HepG2 (cell line): ENCODE data around the gene PLK5. TPM values are rescaled to one million over a fixed set of nuclear protein-coding genes. Genes with fewer than 3 reads are reported as not detected.
"Not testable (repeated sequence)": the region's sequence is repeated elsewhere in the genome, so short reads cannot be mapped to it uniquely, and the experiment has no call there.

Experiments used
- ATAC-seq: fragments of 200-7000 bp; cut with Tn5 transposase; 3 replicates; pipeline ENCODE4 v1.9.1; 2020; ENCODE audit warnings: mild to moderate bottlenecking, moderate library complexity
- BruUV-seq: library from RNA; stranded (reverse); fragments of 400-500 nt; replicated peaks from 2 replicates; lab custom pipeline; 2021; lab: Mats Ljungman, UMichigan
- CTCF ChIA-PET: fragments of 300-600 bp; formaldehyde crosslinking; extraction: SDS; loops from one replicate; lab custom pipeline; 2021; ENCODE audit warnings: low total read pairs, inconsistent platforms, low intra/inter-chr PET ratio; lab: Yijun Ruan, JAX
- POLR2A ChIA-PET: fragments of 350-600 bp; sonication (Branson Sonifier 250); formaldehyde crosslinking; loops from one replicate; lab custom pipeline; 2020; ENCODE audit warnings: antibody characterized with exemption, inconsistent platforms; lab: Yijun Ruan, JAX
- DNase-seq: peaks from one replicate; pipeline ENCODE4 v3.0.0-alpha.2; 2015; ENCODE audit warnings: low spot score
- FAIRE-seq: peaks from 3 replicates; lab custom pipeline; 2011; peaks lifted over from hg19 to GRCh38; lab: Jason Lieb, UNC
- H2AFZ ChIP-seq: one replicate; pipeline ENCODE4 v1.6.1; 2011; ENCODE audit warnings: low read length, inconsistent platforms
- H3K27ac ChIP-seq: fragments of 300-600 bp; 3 replicates; pipeline ENCODE4 v1.8.0; 2011; ENCODE audit warnings: mixed run types, mild to moderate bottlenecking, mixed read lengths, low read length, inconsistent platforms; ENCODE audit not compliant: insufficient read depth; ENCODE audit errors: extremely low read length
- H3K27me3 ChIP-seq, 2 experiments: fragments of 200-600 bp in 1 of 2; 2 replicates in 1 of 2; 3 replicates in 1 of 2; pipeline versions ENCODE4 v1.6.0 to v1.8.0; 2011; ENCODE audit warnings: low read length in 2 of 2, mild to moderate bottlenecking in 2 of 2, moderate library complexity in 2 of 2, inconsistent platforms in 1 of 2; ENCODE audit not compliant: insufficient read depth in 2 of 2, control insufficient read depth in 1 of 2
- H3K36me3 ChIP-seq, 2 experiments: fragments of 200-600 bp in 1 of 2; replicated peaks in 1 of 2; 2 replicates in 1 of 2; 3 replicates in 1 of 2; pipeline versions ENCODE4 v1.5.1 to v1.8.0; 2011; ENCODE audit warnings: low read length in 2 of 2, inconsistent platforms in 1 of 2; ENCODE audit not compliant: insufficient read depth in 2 of 2, control insufficient read depth in 1 of 2
- H3K4me1 ChIP-seq: 2 replicates; pipeline ENCODE4 v1.5.1; 2012; ENCODE audit warnings: low read length, inconsistent platforms; ENCODE audit not compliant: insufficient read depth
- H3K4me2 ChIP-seq: 2 replicates; pipeline ENCODE4 v1.6.0; 2011; ENCODE audit warnings: low read depth, low read length, inconsistent platforms
- H3K4me3 ChIP-seq, 3 experiments: fragments of 200-600 bp in 1 of 3; sonication (generic), shearing (Covaris generic) in 1 of 3; replicated peaks in 1 of 3; 2 replicates each; pipeline ENCODE4 v1.5.1; 2011 to 2016; ENCODE audit warnings: low read length in 3 of 3, inconsistent platforms in 2 of 3, low read depth in 2 of 3, mild to moderate bottlenecking in 2 of 3, control low read depth in 1 of 3, mixed read lengths in 1 of 3; ENCODE audit not compliant: insufficient read depth in 1 of 3
- H3K79me2 ChIP-seq: one replicate; pipeline ENCODE4 v1.6.1; 2011; ENCODE audit warnings: low read length, inconsistent platforms; ENCODE audit not compliant: insufficient read depth
- H3K9ac ChIP-seq: 2 replicates; pipeline ENCODE4 v1.6.0; 2011; ENCODE audit warnings: mild to moderate bottlenecking, low read depth, low read length, inconsistent platforms; ENCODE audit not compliant: insufficient read depth
- H3K9me3 ChIP-seq: 2 replicates; pipeline ENCODE4 v1.5.1; 2012; ENCODE audit warnings: mild to moderate bottlenecking, low read length
- H4K20me1 ChIP-seq: 2 replicates; pipeline ENCODE4 v1.6.0; 2011; ENCODE audit warnings: inconsistent platforms, mild to moderate bottlenecking, low read length, moderate library complexity; ENCODE audit not compliant: insufficient read depth
- GZF1 ChIP-seq: sonication (generic); formaldehyde crosslinking; IDR thresholded peaks from 2 replicates; pipeline ENCODE4 v1.5.1; 2020; ENCODE audit warnings: mild to moderate bottlenecking, missing genetic modification reagents
- ZMYM3 ChIP-seq: sonication (generic); formaldehyde crosslinking; IDR thresholded peaks from 2 replicates; pipeline ENCODE4 v1.5.1; 2020; ENCODE audit warnings: mild to moderate bottlenecking, missing genetic modification reagents
- ZNF121 ChIP-seq: sonication (generic); formaldehyde crosslinking; IDR thresholded peaks from 2 replicates; pipeline ENCODE4 v1.5.0; 2020; ENCODE audit warnings: mild to moderate bottlenecking, missing genetic modification reagents
- ZNF431 ChIP-seq: sonication (generic); formaldehyde crosslinking; IDR thresholded peaks from 2 replicates; pipeline ENCODE4 v1.9.0; 2022; ENCODE audit warnings: missing genetic modification reagents, low read depth, mild to moderate bottlenecking, borderline replicate concordance
- WGBS: methylation state at CpG from one replicate; pipeline ENCODE4 v1.1.6; 2017; ENCODE audit warnings: low lambda C conversion rate; 5-methylcytosine and 5-hydroxymethylcytosine counted together
- in situ Hi-C: cut with HindIII; loops from 2 replicates; pipeline ENCODE4 v1.10.0; 2017; ENCODE audit warnings: low pct_unique_long_range_greater_than_20kb; ENCODE audit not compliant: extremely low pct_ligation_motif_present
- intact Hi-C: fragments of 100-400 bp; cut with micrococcal nuclease; formaldehyde crosslinking; loops from one replicate; pipeline ENCODE4 v1.10.0; 2022; ENCODE audit not compliant: unreplicated experiment
- polyA plus RNA-seq, 8 experiments: library from polyadenylated mRNA; depleted of rRNA in 3 of 8; stranded (reverse) in 7 of 8; unstranded in 1 of 8; fragments of >200 nt; fragmentation: Illumina TruSeq in 4 of 8; extraction: Trizol in 4 of 8; gene quantifications; 2 replicates each; pipeline versions ENCODE4 v1.2.1 to v1.2.3, GENCODE V29; 2011 to 2016; ENCODE audit warnings: low read depth in 4 of 8, missing spikeins in 1 of 8, mixed read lengths in 1 of 8; ENCODE audit not compliant: insufficient read depth in 1 of 8
- total RNA-seq, 5 experiments: library from RNA; depleted of rRNA; stranded (reverse); fragments of >200 nt; fragmentation: Illumina TruSeq; extraction: Trizol; gene quantifications; 2 replicates each; pipeline ENCODE4 v1.2.3, GENCODE V29; 2016; ENCODE audit warnings: low read depth in 1 of 5
- TF ChIP-seq, protein P1 (sequence below): sonication (generic); formaldehyde crosslinking; IDR thresholded peaks from 2 replicates; pipeline ENCODE4 v1.5.0; 2020; ENCODE audit warnings: mild to moderate bottlenecking, missing genetic modification reagents

PLK5 gene
- total and polyA plus RNA-seq, 2 of the 13 experiments (the other 11 are each of a cell fraction or from before 2014, with no cell fraction given): not detected

DNA sequence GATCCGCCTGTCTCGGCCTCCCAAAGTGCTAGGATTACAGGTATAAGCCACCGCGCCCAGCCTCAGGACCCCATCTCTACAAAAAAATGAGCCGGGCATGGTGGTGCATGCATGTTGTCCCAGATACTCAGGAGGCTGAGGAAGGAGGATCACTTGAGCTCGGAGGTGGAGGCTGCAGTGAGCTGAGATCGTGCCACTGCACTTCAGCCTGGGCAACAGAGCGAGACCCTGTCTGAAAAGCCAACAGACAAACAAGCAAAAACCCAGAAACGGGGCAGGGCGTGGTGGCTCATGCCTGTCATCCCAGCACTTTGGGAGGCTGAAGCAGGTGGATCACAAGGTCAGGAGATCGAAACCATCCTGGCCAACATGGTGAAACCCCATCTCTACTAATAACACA, 7.0 kb downstream of the PLK5 start:
- H3K9me3 ChIP-seq, H3K27ac ChIP-seq, in situ Hi-C loops, H3K79me2 ChIP-seq, FAIRE-seq, intact Hi-C loops, ATAC-seq, BruUV-seq, H3K4me2 ChIP-seq, H2AFZ ChIP-seq, H3K4me1 ChIP-seq, CTCF ChIA-PET, H4K20me1 ChIP-seq, POLR2A ChIA-PET, H3K36me3 ChIP-seq, DNase-seq, H3K4me3 ChIP-seq, H3K9ac ChIP-seq: not testable (repeated sequence)
- 41% methylated on average over 11 of the region's 11 CpGs for WGBS
- peaks cover 9 to 28% of the 10 kb centered on the region in 2 experiments for H3K27me3 ChIP-seq
- TF ChIP-seq ZNF121 (CRISPR knock-in tag) (0 out of 2 replicates have a peak, but pooled peaks have one; percentile 15), ZMYM3 (CRISPR knock-in tag) (0 out of 2 replicates have a peak, but pooled peaks have one; percentile 10)
- TF ChIP-seq, protein P1, sequence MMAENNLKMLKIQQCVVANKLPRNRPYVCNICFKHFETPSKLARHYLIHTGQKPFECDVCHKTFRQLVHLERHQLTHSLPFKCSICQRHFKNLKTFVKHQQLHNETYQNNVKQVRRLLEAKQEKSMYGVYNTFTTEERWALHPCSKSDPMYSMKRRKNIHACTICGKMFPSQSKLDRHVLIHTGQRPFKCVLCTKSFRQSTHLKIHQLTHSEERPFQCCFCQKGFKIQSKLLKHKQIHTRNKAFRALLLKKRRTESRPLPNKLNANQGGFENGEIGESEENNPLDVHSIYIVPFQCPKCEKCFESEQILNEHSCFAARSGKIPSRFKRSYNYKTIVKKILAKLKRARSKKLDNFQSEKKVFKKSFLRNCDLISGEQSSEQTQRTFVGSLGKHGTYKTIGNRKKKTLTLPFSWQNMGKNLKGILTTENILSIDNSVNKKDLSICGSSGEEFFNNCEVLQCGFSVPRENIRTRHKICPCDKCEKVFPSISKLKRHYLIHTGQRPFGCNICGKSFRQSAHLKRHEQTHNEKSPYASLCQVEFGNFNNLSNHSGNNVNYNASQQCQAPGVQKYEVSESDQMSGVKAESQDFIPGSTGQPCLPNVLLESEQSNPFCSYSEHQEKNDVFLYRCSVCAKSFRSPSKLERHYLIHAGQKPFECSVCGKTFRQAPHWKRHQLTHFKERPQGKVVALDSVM: peak; percentile 68

DNA sequence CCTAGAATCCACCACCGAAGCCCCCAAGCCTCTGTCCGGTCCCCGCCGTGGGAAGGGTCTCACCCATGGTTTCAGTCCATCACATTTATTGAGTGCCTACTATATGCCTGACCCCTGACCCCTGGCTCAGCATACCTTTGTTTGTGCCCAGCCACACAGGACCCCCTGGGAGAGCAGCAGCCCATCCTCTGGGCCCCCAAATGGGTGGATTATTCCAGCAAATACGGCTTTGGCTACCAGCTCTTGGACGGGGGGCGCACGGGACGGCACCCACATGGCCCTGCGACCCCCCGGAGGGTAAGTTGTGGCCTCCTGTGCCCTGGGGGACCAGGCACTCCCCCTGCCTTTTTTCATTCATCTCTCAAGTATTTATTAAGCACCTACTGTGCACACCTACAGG, 7.7 kb downstream of the PLK5 start:
- peaks cover 5 to 23% of the 10 kb centered on the region in 2 experiments for H3K27me3 ChIP-seq
- DNase-seq (no peak), FAIRE-seq (no peak), ATAC-seq (no peak)
- no peak overlapping the region for H3K4me3 ChIP-seq
- BruUV-seq: no TSS peak
- H4K20me1 ChIP-seq: no peaks in the 10 kb centered on the region
- H3K9ac ChIP-seq: no peak overlapping the region
- CTCF ChIA-PET: no interaction called here
- H3K27ac ChIP-seq: no peak overlapping the region
- no peaks in the 10 kb centered on the region for H3K4me1 ChIP-seq
- no peaks in the 10 kb centered on the region for H3K36me3 ChIP-seq
- intact Hi-C loops: no loop called here
- H3K79me2 ChIP-seq: no peaks in the 10 kb centered on the region
- H3K4me2 ChIP-seq: no peak overlapping the region
- no peaks in the 10 kb centered on the region for H3K9me3 ChIP-seq
- TF ChIP-seq ZNF431 (CRISPR knock-in tag) (no peak), GZF1 (CRISPR knock-in tag) (peak; percentile 98)
- WGBS: 25% methylated on average over 4 of the region's 11 CpGs
- POLR2A ChIA-PET: no interaction called here
- in situ Hi-C loops: no loop called here
- no peak overlapping the region for H2AFZ ChIP-seq
